ENCODE data around the gene ARHGAP9.
"Not testable (repeated sequence)": the region's sequence is repeated elsewhere in the genome, so short reads cannot be mapped to it uniquely, and the experiment has no call there.

The ARHGAP9 gene

GRCh38 chr12:57429473-57430111, 50.1 kb downstream of the ARHGAP9 start:
- Histone ChIP-seq H3K4me1 (ENCODE audit: control insufficient read depth, insufficient read depth, low read length) (no peaks in the 10 kb centered on the region; the same call in 1 of the 2 replicates), H3K9me3 (ENCODE audit: control insufficient read depth, insufficient read depth, low read depth, low read length) (no peaks in the 10 kb centered on the region), H3K36me3 (ENCODE audit: control insufficient read depth in 2 of 2, insufficient read depth in 1 of 2, low read length in 2 of 2) (peaks cover 3 to 8% of the 10 kb centered on the region in 2 experiments; a peak in 2 of 3 replicates), H3K27ac (ENCODE audit: extremely low read depth, low read depth, low read length) (peak overlapping the region; percentile 88), H3K4me3 (ENCODE audit: low read depth, low read length) (peak overlapping the region; percentile 47)
- CTCF ChIA-PET: interaction anchor here (0.8 to 2.6 kb wide), 7 partner anchors 8 to 152 kb away, joined by 3 to 17 read pairs (median 4); partner anchors contain the start of genes GLI1 and INHBE
- POLR2A ChIA-PET: interaction anchor here (0.5 to 1.2 kb wide), 5 partner anchors 17 to 264 kb away, joined by 3 to 6 read pairs (median 4); no protein-coding TSS in a partner anchor
- TF ChIP-seq PBX3 (CRISPR knock-in tag; IDR thresholded peaks at IDR 0.05) (no peak), BCL6B (tag by site-specific recombination; IDR thresholded peaks at IDR 0.05) (no peak), ZBTB6 (tag by site-specific recombination; IDR thresholded peaks at IDR 0.05) (no peak), ZBTB8A (tag by site-specific recombination; IDR thresholded peaks at IDR 0.05) (no peak), ZNF837 (tag by site-specific recombination; IDR thresholded peaks at IDR 0.05) (no peak), ZNF600 (tag by site-specific recombination; IDR thresholded peaks at IDR 0.05) (no peak), ZNF155 (tag by site-specific recombination; IDR thresholded peaks at IDR 0.05) (no peak), BCL11B (tag by site-specific recombination; IDR thresholded peaks at IDR 0.05; ENCODE audit: low read depth) (no peak), ZNF518A (tag by site-specific recombination; conservative IDR thresholded peaks at IDR 0.05; ENCODE audit: low read depth) (no peak), ZNF473 (tag by site-specific recombination; IDR thresholded peaks at IDR 0.05) (no peak), TRIM28 (IDR thresholded peaks at IDR 0.05; ENCODE audit: borderline replicate concordance, low read length) (no peak), PRDM1 (tag by site-specific recombination; IDR thresholded peaks at IDR 0.05) (0 out of 2 replicates have a peak, but pooled peaks have one; percentile 17), ZNF792 (tag by site-specific recombination; IDR thresholded peaks at IDR 0.05) (no peak), ZBTB17 (tag by site-specific recombination; IDR thresholded peaks at IDR 0.05) (0 out of 2 replicates have a peak, but pooled peaks have one; percentile 36)

GRCh38 chr12:57428965-57429364, 50.7 kb downstream of the ARHGAP9 start:
- H3K27ac ChIP-seq (ENCODE audit: extremely low read depth, low read depth, low read length): no peak overlapping the region
- TF ChIP-seq ZNF221 (tag by site-specific recombination; IDR thresholded peaks at IDR 0.05; ENCODE audit: borderline replicate concordance): no peak
- no peak for TF ChIP-seq ZNF37A (tag by site-specific recombination; IDR thresholded peaks at IDR 0.05)
- peak; percentile 97 for TF ChIP-seq ZNF121 (tag by site-specific recombination; IDR thresholded peaks at IDR 0.05)
- POLR2A ChIA-PET: interaction anchor here (1.5 kb wide), 1 partner anchor 26 kb away, joined by 3 read pairs; the partner anchor contains the start of gene INHBE

GRCh38 chr12:57426948-57427347, 52.7 kb downstream of the ARHGAP9 start:
- H3K27ac ChIP-seq (ENCODE audit: extremely low read depth, low read depth, low read length); H3K4me3 ChIP-seq (ENCODE audit: low read depth, low read length); CTCF ChIA-PET; POLR2A ChIA-PET; H3K4me1 ChIP-seq (ENCODE audit: control insufficient read depth, insufficient read depth, low read length); H3K9me3 ChIP-seq (ENCODE audit: control insufficient read depth, insufficient read depth, low read depth, low read length): not testable (repeated sequence)
- H3K36me3 ChIP-seq (ENCODE audit: control insufficient read depth in 2 of 2, insufficient read depth in 1 of 2, low read length in 2 of 2): peaks cover 8 to 28% of the 10 kb centered on the region in 2 experiments; a peak in 2 of 3 replicates

More at GRCh38 chr12:57428965-57429364, 50.7 kb downstream of the ARHGAP9 start:
- H3K4me3 ChIP-seq (ENCODE audit: low read depth, low read length): no peak overlapping the region
- CTCF ChIA-PET: interaction anchor here (1.7 to 2.6 kb wide), 2 partner anchors 24 to 121 kb away, joined by 4 to 17 read pairs; no protein-coding TSS in a partner anchor
- no peaks in the 10 kb centered on the region for H3K9me3 ChIP-seq (ENCODE audit: control insufficient read depth, insufficient read depth, low read depth, low read length)
- H3K36me3 ChIP-seq (ENCODE audit: control insufficient read depth in 2 of 2, insufficient read depth in 1 of 2, low read length in 2 of 2): peaks cover 3 to 13% of the 10 kb centered on the region in 2 experiments; a peak in 2 of 3 replicates
- no peaks in the 10 kb centered on the region; the same call in 1 of the 2 replicates for H3K4me1 ChIP-seq (ENCODE audit: control insufficient read depth, insufficient read depth, low read length)

Data from HEK293 (cell line).